Ureter (tissue), 1 donor: ENCODE results near the gene ITGA1. TPM values are rescaled to one million over a fixed set of nuclear protein-coding genes. Genes with fewer than 3 reads are reported as not detected.

Source experiments
- DNase-seq: peaks from one replicate; pipeline ENCODE4 v3.0.0-alpha.2; 2020; ENCODE audit warnings: low spot score
- total RNA-seq: library from RNA; stranded (reverse); gene quantifications from one replicate; pipeline ENCODE4 v1.2.4, GENCODE V29; 2023
- donor health status: DM: yes; HTN: yes; CAD: no.

Gene ITGA1
- total RNA-seq, 1 donor from 2014 or later, result 170 TPM

GRCh38 chr5:52771343-52772039 is 16.2 kb upstream of the ITGA1 start:
- no peak for DNase-seq

- DNase-seq, result no peak
Measured at GRCh38 chr5:52772668-52773067, 15.0 kb upstream of the ITGA1 start.

- DNase-seq, result no peak
Measured at GRCh38 chr5:52773342-52773741, 14.4 kb upstream of the ITGA1 start.

- DNase-seq, result no peak
Measured at GRCh38 chr5:52774005-52774410, 13.7 kb upstream of the ITGA1 start.

GRCh38 chr5:52776116-52776515 is 11.6 kb upstream of the ITGA1 start:
- no peak for DNase-seq

GRCh38 chr5:52777186-52777585 is 10.5 kb upstream of the ITGA1 start:
- no peak for DNase-seq

GRCh38 chr5:52778781-52779180 is 8.9 kb upstream of the ITGA1 start:
- DNase-seq, result no peak

GRCh38 chr5:52779213-52779612 is 8.5 kb upstream of the ITGA1 start:
- DNase-seq, result no peak

GRCh38 chr5:52783226-52783959 is 4.3 kb upstream of the ITGA1 start:
- DNase-seq, result no peak

- no peak for DNase-seq
Measured at GRCh38 chr5:52784737-52785136, 3.0 kb upstream of the ITGA1 start.

- no peak for DNase-seq
Measured at GRCh38 chr5:52786391-52786790, 1.3 kb upstream of the ITGA1 start.

- no peak for DNase-seq
Measured at GRCh38 chr5:52786949-52787599, 642 bp upstream of the ITGA1 start.

- DNase-seq, result no peak
Measured at GRCh38 chr5:52788505-52788821, 747 bp downstream of the ITGA1 start.

GRCh38 chr5:52789378-52789777 is 1.7 kb downstream of the ITGA1 start:
- no peak for DNase-seq

GRCh38 chr5:52789851-52790250 is 2.1 kb downstream of the ITGA1 start:
- no peak for DNase-seq

- no peak for DNase-seq
Measured at GRCh38 chr5:52791366-52791765, 3.6 kb downstream of the ITGA1 start.

GRCh38 chr5:52794519-52794918 is 6.8 kb downstream of the ITGA1 start:
- DNase-seq, result no peak

- no peak for DNase-seq
Measured at GRCh38 chr5:52796031-52796430, 8.3 kb downstream of the ITGA1 start.

- no peak for DNase-seq
Measured at GRCh38 chr5:52796516-52797103, 8.9 kb downstream of the ITGA1 start.

GRCh38 chr5:52798938-52799337 is 11.2 kb downstream of the ITGA1 start:
- DNase-seq, result no peak

GRCh38 chr5:52799358-52799982 is 11.8 kb downstream of the ITGA1 start:
- DNase-seq, result no peak

GRCh38 chr5:52799983-52800393 is 12.3 kb downstream of the ITGA1 start:
- peak; percentile 96 for DNase-seq
